ENCODE results near the gene SIRT5.

The SIRT5 gene

DNA sequence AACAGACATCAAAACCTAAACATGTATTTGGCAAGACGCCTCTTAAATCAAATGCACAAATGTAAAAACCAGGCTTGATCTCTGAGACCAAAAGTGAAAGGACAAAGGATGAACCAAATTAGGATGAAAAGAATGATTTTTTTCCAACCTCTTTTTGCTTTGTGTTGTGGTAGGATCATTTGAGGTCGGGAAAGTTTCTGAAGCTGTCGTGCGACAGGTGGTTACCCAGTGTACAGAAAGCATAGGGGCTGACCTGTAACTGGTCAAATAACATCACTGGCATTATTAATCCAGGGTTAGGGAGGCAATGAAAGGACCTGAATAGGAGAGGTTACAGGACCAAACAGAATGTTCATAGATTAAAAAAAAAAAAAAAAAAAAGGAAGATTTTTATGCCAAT is 22.7 kb downstream of the SIRT5 start:
- Histone ChIP-seq H3K27ac (replicated peaks) (no peak overlapping the region), H3K27me3 (ENCODE audit: insufficient read depth, poor library complexity, severe bottlenecking) (no peaks in the 10 kb centered on the region), H3K4me3 (replicated peaks; ENCODE audit: insufficient read depth, low read length) (no peak overlapping the region)
- no peak for DNase-seq (ENCODE audit: low read depth in 1 of 2, low spot score in 1 of 2)
- TF ChIP-seq SPI1 (IDR thresholded peaks at IDR 0.05; ENCODE audit: borderline replicate concordance, low read depth) (no peak), GABPA (IDR thresholded peaks at IDR 0.05; ENCODE audit: low read depth) (no peak), POLR2AphosphoS5 (IDR thresholded peaks at IDR 0.05; ENCODE audit: low read depth) (no peak)
- TF ChIP-seq, protein P1, sequence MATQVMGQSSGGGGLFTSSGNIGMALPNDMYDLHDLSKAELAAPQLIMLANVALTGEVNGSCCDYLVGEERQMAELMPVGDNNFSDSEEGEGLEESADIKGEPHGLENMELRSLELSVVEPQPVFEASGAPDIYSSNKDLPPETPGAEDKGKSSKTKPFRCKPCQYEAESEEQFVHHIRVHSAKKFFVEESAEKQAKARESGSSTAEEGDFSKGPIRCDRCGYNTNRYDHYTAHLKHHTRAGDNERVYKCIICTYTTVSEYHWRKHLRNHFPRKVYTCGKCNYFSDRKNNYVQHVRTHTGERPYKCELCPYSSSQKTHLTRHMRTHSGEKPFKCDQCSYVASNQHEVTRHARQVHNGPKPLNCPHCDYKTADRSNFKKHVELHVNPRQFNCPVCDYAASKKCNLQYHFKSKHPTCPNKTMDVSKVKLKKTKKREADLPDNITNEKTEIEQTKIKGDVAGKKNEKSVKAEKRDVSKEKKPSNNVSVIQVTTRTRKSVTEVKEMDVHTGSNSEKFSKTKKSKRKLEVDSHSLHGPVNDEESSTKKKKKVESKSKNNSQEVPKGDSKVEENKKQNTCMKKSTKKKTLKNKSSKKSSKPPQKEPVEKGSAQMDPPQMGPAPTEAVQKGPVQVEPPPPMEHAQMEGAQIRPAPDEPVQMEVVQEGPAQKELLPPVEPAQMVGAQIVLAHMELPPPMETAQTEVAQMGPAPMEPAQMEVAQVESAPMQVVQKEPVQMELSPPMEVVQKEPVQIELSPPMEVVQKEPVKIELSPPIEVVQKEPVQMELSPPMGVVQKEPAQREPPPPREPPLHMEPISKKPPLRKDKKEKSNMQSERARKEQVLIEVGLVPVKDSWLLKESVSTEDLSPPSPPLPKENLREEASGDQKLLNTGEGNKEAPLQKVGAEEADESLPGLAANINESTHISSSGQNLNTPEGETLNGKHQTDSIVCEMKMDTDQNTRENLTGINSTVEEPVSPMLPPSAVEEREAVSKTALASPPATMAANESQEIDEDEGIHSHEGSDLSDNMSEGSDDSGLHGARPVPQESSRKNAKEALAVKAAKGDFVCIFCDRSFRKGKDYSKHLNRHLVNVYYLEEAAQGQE (IDR thresholded peaks at IDR 0.05; ENCODE audit: insufficient replicate concordance, low read depth): no peak
- TF ChIP-seq, protein P2, sequence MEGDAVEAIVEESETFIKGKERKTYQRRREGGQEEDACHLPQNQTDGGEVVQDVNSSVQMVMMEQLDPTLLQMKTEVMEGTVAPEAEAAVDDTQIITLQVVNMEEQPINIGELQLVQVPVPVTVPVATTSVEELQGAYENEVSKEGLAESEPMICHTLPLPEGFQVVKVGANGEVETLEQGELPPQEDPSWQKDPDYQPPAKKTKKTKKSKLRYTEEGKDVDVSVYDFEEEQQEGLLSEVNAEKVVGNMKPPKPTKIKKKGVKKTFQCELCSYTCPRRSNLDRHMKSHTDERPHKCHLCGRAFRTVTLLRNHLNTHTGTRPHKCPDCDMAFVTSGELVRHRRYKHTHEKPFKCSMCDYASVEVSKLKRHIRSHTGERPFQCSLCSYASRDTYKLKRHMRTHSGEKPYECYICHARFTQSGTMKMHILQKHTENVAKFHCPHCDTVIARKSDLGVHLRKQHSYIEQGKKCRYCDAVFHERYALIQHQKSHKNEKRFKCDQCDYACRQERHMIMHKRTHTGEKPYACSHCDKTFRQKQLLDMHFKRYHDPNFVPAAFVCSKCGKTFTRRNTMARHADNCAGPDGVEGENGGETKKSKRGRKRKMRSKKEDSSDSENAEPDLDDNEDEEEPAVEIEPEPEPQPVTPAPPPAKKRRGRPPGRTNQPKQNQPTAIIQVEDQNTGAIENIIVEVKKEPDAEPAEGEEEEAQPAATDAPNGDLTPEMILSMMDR (IDR thresholded peaks at IDR 0.05; ENCODE audit: insufficient read depth, low read length): no peak

DNA sequence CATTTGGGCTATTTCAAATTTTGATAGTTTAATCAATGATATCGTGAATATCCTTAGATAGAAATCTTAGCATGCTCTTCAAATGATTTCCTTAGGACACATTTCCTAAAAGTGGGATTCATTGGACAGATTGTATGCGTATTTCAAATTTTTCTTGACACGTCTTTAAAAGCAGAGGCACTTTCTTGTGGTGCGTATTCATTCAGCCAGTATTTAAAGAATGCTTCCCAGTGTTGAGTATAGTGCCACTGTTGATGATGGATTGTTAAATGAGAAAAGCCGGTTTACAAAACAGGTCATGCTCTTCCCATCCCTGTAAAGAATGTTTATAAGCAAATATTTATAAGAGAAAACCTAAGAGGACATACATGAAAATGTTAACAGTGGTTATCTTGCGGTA is 25.6 kb downstream of the SIRT5 start:
- Histone ChIP-seq H3K27me3 (ENCODE audit: insufficient read depth, poor library complexity, severe bottlenecking) (no peaks in the 10 kb centered on the region), H3K27ac (replicated peaks) (no peak overlapping the region), H3K4me3 (replicated peaks; ENCODE audit: insufficient read depth, low read length) (no peak overlapping the region)
- DNase-seq (ENCODE audit: low read depth in 1 of 2, low spot score in 1 of 2): no peak
- TF ChIP-seq POLR2AphosphoS5 (IDR thresholded peaks at IDR 0.05; ENCODE audit: low read depth) (no peak), GABPA (IDR thresholded peaks at IDR 0.05; ENCODE audit: low read depth) (no peak), SPI1 (IDR thresholded peaks at IDR 0.05; ENCODE audit: borderline replicate concordance, low read depth) (no peak)
- TF ChIP-seq, protein P1 (IDR thresholded peaks at IDR 0.05; ENCODE audit: insufficient replicate concordance, low read depth): no peak
- TF ChIP-seq, protein P2 (IDR thresholded peaks at IDR 0.05; ENCODE audit: insufficient read depth, low read length): no peak

DNA sequence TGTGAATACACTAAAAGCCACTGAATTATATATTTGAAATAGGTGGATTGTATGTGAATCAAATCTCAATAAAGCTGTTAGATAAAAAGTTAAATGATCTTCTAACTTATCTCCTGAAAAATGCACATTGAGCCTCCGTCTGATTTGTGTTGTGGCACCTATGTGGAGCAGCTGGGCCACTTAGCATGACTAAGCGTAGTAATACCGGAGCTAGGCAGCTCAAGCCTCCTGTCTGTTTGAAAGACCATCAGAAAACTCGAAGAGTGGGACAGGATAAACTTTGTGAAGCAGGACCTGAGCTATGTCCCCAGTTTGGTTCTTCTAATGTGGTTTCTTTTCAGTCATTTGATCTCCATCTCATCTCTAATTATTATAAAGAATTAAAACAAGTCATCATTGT is 29.7 kb downstream of the SIRT5 start:
- TF ChIP-seq, protein P2 (IDR thresholded peaks at IDR 0.05; ENCODE audit: insufficient read depth, low read length): no peak
- TF ChIP-seq, protein P1 (IDR thresholded peaks at IDR 0.05; ENCODE audit: insufficient replicate concordance, low read depth): no peak
- no peak for TF ChIP-seq POLR2AphosphoS5 (IDR thresholded peaks at IDR 0.05; ENCODE audit: low read depth)
- TF ChIP-seq SPI1 (IDR thresholded peaks at IDR 0.05; ENCODE audit: borderline replicate concordance, low read depth): no peak
- TF ChIP-seq GABPA (IDR thresholded peaks at IDR 0.05; ENCODE audit: low read depth): no peak
- H3K4me3 ChIP-seq (replicated peaks; ENCODE audit: insufficient read depth, low read length): no peak overlapping the region
- no peak for DNase-seq (ENCODE audit: low read depth in 1 of 2, low spot score in 1 of 2)
- no peak overlapping the region for H3K27ac ChIP-seq (replicated peaks)
- no peaks in the 10 kb centered on the region for H3K27me3 ChIP-seq (ENCODE audit: insufficient read depth, poor library complexity, severe bottlenecking)

All from HL-60 (cell line).